ENCODE results near the gene NUPR1.

NUPR1 gene

DNA sequence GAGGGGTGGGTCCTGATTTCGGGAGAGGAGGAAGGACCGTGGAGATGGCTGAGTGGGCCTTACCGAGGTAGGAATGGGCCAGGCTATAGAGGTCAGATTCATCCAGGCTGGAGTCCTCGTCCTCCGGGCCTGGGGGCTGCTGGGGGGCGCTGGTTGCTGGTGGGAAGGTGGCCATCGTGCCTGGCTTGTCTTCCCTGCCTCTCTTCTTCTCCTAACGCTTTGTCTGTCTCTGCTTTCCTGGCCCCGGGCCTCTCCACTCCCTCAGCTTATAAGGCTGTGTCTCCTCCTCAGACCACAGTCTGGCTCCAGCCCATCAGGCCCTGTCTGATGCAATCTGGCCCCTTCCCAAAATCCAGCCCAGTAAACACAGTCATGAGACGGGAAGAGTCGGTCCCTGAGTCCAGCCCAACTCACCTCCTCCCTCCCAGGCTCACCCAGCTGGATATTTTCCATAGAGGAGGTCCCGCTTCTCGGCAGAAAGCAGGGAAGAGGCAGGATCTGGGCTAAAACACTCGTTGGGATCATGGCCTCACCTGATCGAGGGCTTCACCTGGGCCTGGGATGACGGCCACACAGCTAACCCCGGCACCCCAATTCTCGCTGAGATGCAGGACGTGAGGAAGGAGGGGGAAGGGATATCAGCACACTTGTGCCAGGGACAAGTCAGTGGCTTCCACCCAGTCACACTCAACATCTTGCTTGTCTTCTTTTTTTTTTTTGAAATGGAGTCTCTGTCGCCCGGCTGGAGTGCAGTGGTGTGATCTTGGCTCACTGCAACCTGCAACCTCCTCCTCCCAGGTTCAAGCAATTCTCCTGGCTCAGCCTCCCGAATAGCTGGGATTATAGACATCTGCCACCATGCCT lies at the start of gene NUPR1:
Gene NUPR1 (minus strand): TSS at position 242 of the 864 bp plus-strand sequence. CDS start 67 bp downstream, at position 175.
- H3K27me3 ChIP-seq = no peaks in the 10 kb centered on the region
- no peaks in the 10 kb centered on the region for H3K9me3 ChIP-seq (replicated peaks in 1 of 11)
- TF ChIP-seq Cebpa-rat (IDR thresholded peaks at IDR 0.05) = no peak
- no peak within 1 kb of the TSS for H3K4me3 ChIP-seq
- H3K36me3 ChIP-seq = no peaks in the 10 kb centered on the region
- H3K4me1 ChIP-seq = peaks cover 5 to 58% (median 18%) of the 10 kb centered on the region in 10 experiments; a peak in 17 of 20 replicates
- H3K9ac ChIP-seq = peak within 1 kb of the TSS in 2 of 11 experiments; percentile 6 to 7; a peak in 1 of 22 replicates
- H3K27ac ChIP-seq = peak within 1 kb of the TSS in 5 of 11 experiments; percentile 1 to 91 (median 29); a peak in 8 of 22 replicates
- no peaks in the 10 kb centered on the region for H4K20me1 ChIP-seq
- peak within 1 kb of the TSS in 3 of 11 experiments; percentile 20 to 42 (median 20); a peak in 5 of 22 replicates for H3K4me2 ChIP-seq

GRCh38 chr16:28587386-28587785 lies 48.6 kb upstream of the NUPR1 start:
- Histone ChIP-seq H3K27ac (no peak overlapping the region), H3K4me3 (no peak overlapping the region), H3K9ac (no peak overlapping the region), H4K20me1 (peaks cover 0 to 8% (median 0%) of the 10 kb centered on the region in 11 experiments; a peak in 4 of 22 replicates), H3K4me1 (peaks cover 0 to 16% (median 0%) of the 10 kb centered on the region in 10 experiments; a peak in 6 of 20 replicates), H3K36me3 (peaks cover 87 to 100% (median 97%) of the 10 kb centered on the region in 11 experiments), H3K4me2 (no peak overlapping the region; a peak in 1 of 22 replicates), H3K27me3 (no peaks in the 10 kb centered on the region), H3K9me3 (replicated peaks in 1 of 11) (no peaks in the 10 kb centered on the region)
- no peak for TF ChIP-seq Cebpa-rat (IDR thresholded peaks at IDR 0.05)

GRCh38 chr16:28586466-28586865 lies 47.7 kb upstream of the NUPR1 start:
- Histone ChIP-seq H3K36me3 (peaks cover 91 to 100% (median 98%) of the 10 kb centered on the region in 11 experiments), H3K4me1 (peaks cover 0 to 16% (median 0%) of the 10 kb centered on the region in 10 experiments; a peak in 6 of 20 replicates), H3K9ac (peak overlapping the region in 1 of 11 experiments; percentile 51; a peak in 1 of 22 replicates), H3K27me3 (no peaks in the 10 kb centered on the region), H3K27ac (no peak overlapping the region; a peak in 1 of 22 replicates), H3K4me3 (no peak overlapping the region), H3K9me3 (replicated peaks in 1 of 11) (no peaks in the 10 kb centered on the region), H3K4me2 (peak overlapping the region in 2 of 11 experiments; percentile 2 to 29; a peak in 1 of 22 replicates), H4K20me1 (peaks cover 0 to 8% (median 0%) of the 10 kb centered on the region in 11 experiments; a peak in 4 of 22 replicates)
- no peak for TF ChIP-seq Cebpa-rat (IDR thresholded peaks at IDR 0.05)

- peaks cover 0 to 13% (median under 1%) of the 10 kb centered on the region in 11 experiments; a peak in 6 of 22 replicates for H4K20me1 ChIP-seq
- no peak overlapping the region; a peak in 1 of 22 replicates for H3K27ac ChIP-seq
- H3K27me3 ChIP-seq = no peaks in the 10 kb centered on the region
- no peak overlapping the region for H3K4me3 ChIP-seq
- H3K36me3 ChIP-seq = peaks cover 92 to 100% (median 98%) of the 10 kb centered on the region in 11 experiments
- peaks cover 0 to 16% (median 0%) of the 10 kb centered on the region in 10 experiments; a peak in 6 of 20 replicates for H3K4me1 ChIP-seq
- no peak for TF ChIP-seq Cebpa-rat (IDR thresholded peaks at IDR 0.05)
- H3K4me2 ChIP-seq = peak overlapping the region in 2 of 11 experiments; percentile 2 to 29; a peak in 2 of 22 replicates
- H3K9me3 ChIP-seq (replicated peaks in 1 of 11) = no peaks in the 10 kb centered on the region
- H3K9ac ChIP-seq = peak overlapping the region in 3 of 11 experiments; percentile 25 to 51 (median 30); a peak in 2 of 22 replicates
These were observed 46.9 kb upstream of the NUPR1 start for GRCh38 chr16:28585674-28586073.

DNA sequence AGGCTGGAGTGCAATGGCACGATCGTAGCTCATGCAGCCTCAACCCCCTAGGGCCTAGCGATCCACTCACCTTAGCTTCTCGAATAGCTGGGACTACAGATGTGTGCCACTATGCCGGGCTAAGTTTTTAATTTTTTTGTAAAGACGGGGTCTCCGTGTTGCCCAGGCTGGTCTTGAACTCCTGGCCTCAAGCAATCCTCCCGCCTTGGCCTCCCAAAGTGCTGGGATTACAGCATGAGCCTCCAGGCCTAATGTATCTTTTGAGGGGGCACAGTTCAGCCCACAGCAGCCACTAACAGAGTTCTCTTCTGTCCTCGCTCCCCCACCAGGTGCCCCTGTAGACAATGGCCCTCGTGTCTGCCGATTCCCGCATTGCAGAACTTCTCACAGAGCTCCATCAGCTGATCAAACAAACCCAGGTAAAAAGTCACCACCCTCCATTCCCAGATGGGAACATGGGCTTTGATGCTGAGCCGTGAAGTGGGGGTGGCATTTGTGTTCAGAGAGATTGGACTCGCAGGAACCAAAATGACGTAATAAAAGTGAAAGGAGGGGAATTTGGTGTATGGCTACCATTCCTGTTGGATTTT lies 42.0 kb upstream of the NUPR1 start:
- Histone ChIP-seq H3K27ac (no peak overlapping the region), H3K27me3 (no peaks in the 10 kb centered on the region), H3K4me1 (peaks cover 0 to 5% (median 0%) of the 10 kb centered on the region in 10 experiments; a peak in 6 of 20 replicates), H3K9ac (no peak overlapping the region), H4K20me1 (peaks cover 0 to 32% (median 3%) of the 10 kb centered on the region in 11 experiments; a peak in 7 of 22 replicates), H3K36me3 (peaks cover 57 to 72% (median 64%) of the 10 kb centered on the region in 11 experiments), H3K4me2 (no peak overlapping the region), H3K4me3 (no peak overlapping the region), H3K9me3 (replicated peaks in 1 of 11) (no peaks in the 10 kb centered on the region)
- no peak for TF ChIP-seq Cebpa-rat (IDR thresholded peaks at IDR 0.05)

DNA sequence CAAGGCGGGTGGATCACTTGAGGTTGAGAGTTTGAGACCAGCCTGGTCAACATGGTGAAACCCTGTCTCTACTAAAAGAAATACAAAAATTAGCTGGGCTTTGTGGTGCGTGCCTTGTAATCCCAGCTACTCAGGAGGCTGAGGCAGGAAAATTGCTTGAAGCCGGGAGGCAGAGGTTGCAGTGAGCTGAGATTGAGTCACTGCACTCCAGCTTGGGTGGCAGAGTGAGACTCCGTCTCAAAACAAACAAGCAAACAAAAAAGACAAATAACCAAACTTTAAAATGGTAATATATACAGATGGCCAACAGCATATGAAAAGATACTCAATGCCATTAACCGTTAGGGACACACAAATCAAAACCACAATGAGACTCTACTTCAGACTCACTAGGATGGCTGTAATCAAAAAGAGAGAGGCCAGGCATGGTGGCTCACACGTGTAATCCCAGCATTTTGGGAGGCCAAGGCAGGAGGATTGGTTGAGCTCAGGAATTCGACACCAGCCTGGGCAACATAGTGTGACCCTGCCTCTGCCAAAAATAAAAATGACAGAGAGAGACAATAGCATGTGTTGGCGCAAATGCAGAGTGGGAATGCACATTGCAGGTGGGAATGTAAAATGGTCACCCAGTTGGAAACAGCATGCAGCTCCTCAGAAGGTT lies 36.8 kb upstream of the NUPR1 start:
- Histone ChIP-seq H3K4me3 (no peak overlapping the region), H3K4me2 (no peak overlapping the region), H3K4me1 (peaks cover 12 to 32% (median 22%) of the 10 kb centered on the region in 10 experiments)

GRCh38 chr16:28574925-28575324 lies 36.2 kb upstream of the NUPR1 start:
- TF ChIP-seq Cebpa-rat (IDR thresholded peaks at IDR 0.05) = no peak
- H3K4me1 ChIP-seq = peaks cover 12 to 32% (median 22%) of the 10 kb centered on the region in 10 experiments

More for the DNA sequence above, 36.8 kb upstream of the NUPR1 start:
- no peaks in the 10 kb centered on the region for H3K27me3 ChIP-seq
- no peaks in the 10 kb centered on the region for H3K9me3 ChIP-seq (replicated peaks in 1 of 11)
- peaks cover 12 to 42% (median 21%) of the 10 kb centered on the region in 11 experiments; a peak in 20 of 22 replicates for H3K36me3 ChIP-seq
- no peak overlapping the region for H3K9ac ChIP-seq
- peaks cover 17 to 77% (median 42%) of the 10 kb centered on the region in 11 experiments; a peak in 19 of 22 replicates for H4K20me1 ChIP-seq
- H3K27ac ChIP-seq = no peak overlapping the region
- TF ChIP-seq Cebpa-rat (IDR thresholded peaks at IDR 0.05) = no peak

More at GRCh38 chr16:28574925-28575324, 36.2 kb upstream of the NUPR1 start:
- no peaks in the 10 kb centered on the region for H3K27me3 ChIP-seq
- no peak overlapping the region for H3K9ac ChIP-seq
- peaks cover 18 to 74% (median 40%) of the 10 kb centered on the region in 11 experiments; a peak in 19 of 22 replicates for H4K20me1 ChIP-seq
- H3K27ac ChIP-seq = no peak overlapping the region
- H3K4me2 ChIP-seq = no peak overlapping the region
- 0 out of 22 replicates have a peak, but pooled peaks cover 0 to 3% (median 0%) of the 10 kb centered on the region in 11 experiments for H3K9me3 ChIP-seq (replicated peaks in 1 of 11)
- no peak overlapping the region for H3K4me3 ChIP-seq
- H3K36me3 ChIP-seq = peaks cover 8 to 37% (median 17%) of the 10 kb centered on the region in 11 experiments; a peak in 17 of 22 replicates

Data from BLaER1 treated with 17β-estradiol and CSF1 and Interleukin-3, amounts not matched to agents 10 nM and 100 nM (cell line).